HG02759 (cell line): ENCODE results near the gene MBOAT7.

Experiments used
- ATAC-seq: cut with Tn5 transposase; IDR thresholded peaks from one replicate; pipeline ENCODE4 v1.9.1; 2021; ENCODE audit warnings: mild to moderate bottlenecking, moderate library complexity; ENCODE audit not compliant: unreplicated experiment

MBOAT7 gene

GRCh38 chr19:54145541-54146158 is 43.7 kb downstream of the MBOAT7 start:
- ATAC-seq: no peak

- ATAC-seq: no peak
These were observed 47.1 kb downstream of the MBOAT7 start for GRCh38 chr19:54142166-54142780.

- no peak for ATAC-seq
These were observed 48.0 kb downstream of the MBOAT7 start for GRCh38 chr19:54141356-54141755.

- no peak for ATAC-seq
These were observed 50.7 kb downstream of the MBOAT7 start for GRCh38 chr19:54138489-54139256.

GRCh38 chr19:54137699-54138488 is 51.5 kb downstream of the MBOAT7 start, which contains the start of gene CNOT3:
Gene CNOT3, plus strand, starts transcription at chr19:54137762. Its CDS starts 5,217 bp downstream, at chr19:54142979.
- no peak for ATAC-seq

GRCh38 chr19:54136864-54137698 is 52.3 kb downstream of the MBOAT7 start:
- peak; percentile 79 for ATAC-seq

GRCh38 chr19:54136086-54136863 is 53.1 kb downstream of the MBOAT7 start:
- no peak for ATAC-seq

GRCh38 chr19:54133957-54134590 is 55.3 kb downstream of the MBOAT7 start:
- ATAC-seq: no peak

GRCh38 chr19:54133312-54133956 is 55.9 kb downstream of the MBOAT7 start:
- ATAC-seq: no peak

GRCh38 chr19:54129617-54129996 is 59.8 kb downstream of the MBOAT7 start:
- ATAC-seq: no peak

GRCh38 chr19:54128796-54129616 is 60.4 kb downstream of the MBOAT7 start:
- no peak for ATAC-seq

- ATAC-seq: no peak
These were observed 61.0 kb downstream of the MBOAT7 start for GRCh38 chr19:54128441-54128725.

- no peak for ATAC-seq
These were observed 61.5 kb downstream of the MBOAT7 start for GRCh38 chr19:54127688-54128440.

GRCh38 chr19:54125713-54126112 is 63.7 kb downstream of the MBOAT7 start:
- ATAC-seq: no peak

- no peak for ATAC-seq
These were observed 65.0 kb downstream of the MBOAT7 start for GRCh38 chr19:54124393-54124792.

GRCh38 chr19:54123682-54124081 is 65.7 kb downstream of the MBOAT7 start:
- no peak for ATAC-seq
